HEK293 (cell line): ENCODE results near the gene NCKAP5.

Experiments used
- CTCF ChIA-PET: fragments of 350-600 bp; formaldehyde crosslinking; extraction: SDS; loops from one replicate; lab custom pipeline; 2021; ENCODE audit warnings: antibody characterized with exemption; lab: Yijun Ruan, JAX
- POLR2A ChIA-PET: fragments of 300-600 bp; formaldehyde crosslinking; extraction: SDS; loops from one replicate; lab custom pipeline; 2020; ENCODE audit warnings: antibody characterized with exemption, inconsistent platforms; lab: Yijun Ruan, JAX
- H3K27ac ChIP-seq: fragments of 200-500 bp; sonication (Bioruptor generic); 2 replicates; pipeline ENCODE4 v1.5.1; 2014; ENCODE audit warnings: low read depth, low read length, control low read depth, inconsistent platforms; ENCODE audit errors: extremely low read depth
- H3K36me3 ChIP-seq, 2 experiments: fragments of 200-500 bp in 1 of 2; sonication (Bioruptor generic) in 1 of 2; 1 replicate in 1 of 2; 2 replicates in 1 of 2; pipeline ENCODE4 v1.5.1; 2014 to 2017; ENCODE audit warnings: inconsistent platforms in 2 of 2, low read length in 2 of 2; ENCODE audit not compliant: control insufficient read depth in 2 of 2, insufficient read depth in 1 of 2
- H3K4me1 ChIP-seq: fragments of 200-500 bp; sonication (Bioruptor generic); 2 replicates; pipeline ENCODE4 v1.5.1; 2014; ENCODE audit warnings: mild to moderate bottlenecking, low read length, inconsistent platforms; ENCODE audit not compliant: control insufficient read depth, insufficient read depth
- H3K4me3 ChIP-seq: 2 replicates; pipeline ENCODE4 v1.5.1; 2011; ENCODE audit warnings: low read depth, mild to moderate bottlenecking, control low read depth, low read length, moderate library complexity
- H3K9me3 ChIP-seq: fragments of 200-500 bp; sonication (Bioruptor generic); 2 replicates; pipeline ENCODE4 v1.5.1; 2014; ENCODE audit warnings: low read depth, low read length, inconsistent platforms; ENCODE audit not compliant: control insufficient read depth, insufficient read depth
- GLI2 ChIP-seq: fragments of 450-650 bp; formaldehyde crosslinking; IDR thresholded peaks from 2 replicates; pipeline ENCODE4; 2017; ENCODE audit warnings: missing biosample characterization, missing genetic modification characterization, low read depth, borderline replicate concordance
- GLI4 ChIP-seq: fragments of 450-650 bp; formaldehyde crosslinking; IDR thresholded peaks from 2 replicates; pipeline ENCODE4 v1.5.1; 2016; ENCODE audit warnings: missing biosample characterization, missing genetic modification characterization
- IKZF3 ChIP-seq: fragments of 450-650 bp; IDR thresholded peaks from 2 replicates; pipeline ENCODE4 v1.5.0; 2018; ENCODE audit warnings: missing biosample characterization, mild to moderate bottlenecking, missing genetic modification characterization, moderate library complexity
- KLF9 ChIP-seq: fragments of 450-650 bp; formaldehyde crosslinking; IDR thresholded peaks from 2 replicates; pipeline ENCODE4 v1.5.1; 2016; ENCODE audit warnings: missing biosample characterization, missing genetic modification characterization, low read depth
- OVOL3 ChIP-seq: fragments of 450-650 bp; formaldehyde crosslinking; IDR thresholded peaks from 2 replicates; pipeline ENCODE4 v1.5.1; 2016; ENCODE audit warnings: missing biosample characterization, missing genetic modification characterization
- ZBTB17 ChIP-seq: fragments of 450-650 bp; formaldehyde crosslinking; IDR thresholded peaks from 2 replicates; pipeline ENCODE4 v1.5.1; 2016; ENCODE audit warnings: missing biosample characterization, missing genetic modification characterization
- ZBTB21 ChIP-seq: fragments of 450-650 bp; formaldehyde crosslinking; IDR thresholded peaks from 2 replicates; pipeline ENCODE4 v1.5.1; 2017; ENCODE audit warnings: missing biosample characterization, missing genetic modification characterization
- ZBTB8A ChIP-seq: fragments of 450-650 bp; formaldehyde crosslinking; IDR thresholded peaks from 2 replicates; pipeline ENCODE4 v1.5.1; 2016; ENCODE audit warnings: missing biosample characterization, missing genetic modification characterization
- ZNF112 ChIP-seq: fragments of 450-650 bp; formaldehyde crosslinking; IDR thresholded peaks from 2 replicates; pipeline ENCODE4 v1.5.0; 2017; ENCODE audit warnings: missing biosample characterization, missing genetic modification characterization
- ZNF121 ChIP-seq: fragments of 450-650 bp; formaldehyde crosslinking; IDR thresholded peaks from 2 replicates; pipeline ENCODE4 v1.5.1; 2016; ENCODE audit warnings: missing biosample characterization, missing genetic modification characterization
- ZNF2 ChIP-seq: fragments of 450-650 bp; formaldehyde crosslinking; IDR thresholded peaks from 2 replicates; pipeline ENCODE4 v1.5.1; 2016; ENCODE audit warnings: missing biosample characterization, missing genetic modification characterization
- ZNF302 ChIP-seq: fragments of 450-650 bp; formaldehyde crosslinking; IDR thresholded peaks from 2 replicates; pipeline ENCODE4 v1.5.1; 2016; ENCODE audit warnings: missing biosample characterization, missing genetic modification characterization, low read depth
- ZNF341 ChIP-seq: fragments of 450-650 bp; formaldehyde crosslinking; IDR thresholded peaks from 2 replicates; pipeline ENCODE4; 2016; ENCODE audit warnings: low read depth, missing biosample characterization, missing genetic modification characterization
- ZNF530 ChIP-seq: fragments of 450-650 bp; formaldehyde crosslinking; IDR thresholded peaks from 2 replicates; pipeline ENCODE4 v1.5.1; 2016; ENCODE audit warnings: low read depth, missing biosample characterization, missing genetic modification characterization
- ZNF544 ChIP-seq: fragments of 450-650 bp; formaldehyde crosslinking; IDR thresholded peaks from 2 replicates; pipeline ENCODE4 v1.5.0; 2017; ENCODE audit warnings: missing biosample characterization, missing genetic modification characterization
- ZNF558 ChIP-seq: fragments of 450-650 bp; formaldehyde crosslinking; IDR thresholded peaks from 2 replicates; pipeline ENCODE4 v1.5.1; 2016; ENCODE audit warnings: missing biosample characterization, missing genetic modification characterization
- ZNF596 ChIP-seq: fragments of 450-650 bp; IDR thresholded peaks from 2 replicates; pipeline ENCODE4 v1.5.0; 2018; ENCODE audit warnings: missing biosample characterization, mild to moderate bottlenecking, missing genetic modification characterization, moderate library complexity
- ZNF600 ChIP-seq: fragments of 450-650 bp; formaldehyde crosslinking; IDR thresholded peaks from 2 replicates; pipeline ENCODE4 v1.5.1; 2016; ENCODE audit warnings: missing biosample characterization, missing genetic modification characterization
- ZNF623 ChIP-seq: fragments of 450-650 bp; formaldehyde crosslinking; IDR thresholded peaks from 2 replicates; pipeline ENCODE4 v1.5.1; 2016; ENCODE audit warnings: missing biosample characterization, missing genetic modification characterization
- ZNF776 ChIP-seq: fragments of 450-650 bp; formaldehyde crosslinking; IDR thresholded peaks from 2 replicates; pipeline ENCODE4 v1.5.0; 2017; ENCODE audit warnings: missing biosample characterization, missing genetic modification characterization, borderline replicate concordance
- ZNF777 ChIP-seq: fragments of 450-650 bp; formaldehyde crosslinking; IDR thresholded peaks from 2 replicates; pipeline ENCODE4 v1.5.1; 2017; ENCODE audit warnings: missing biosample characterization, missing genetic modification characterization, borderline replicate concordance
- TF ChIP-seq, protein P1 (sequence below): fragments of 450-650 bp; formaldehyde crosslinking; IDR thresholded peaks from 2 replicates; pipeline ENCODE4 v1.5.1; 2016; ENCODE audit warnings: missing biosample characterization, missing genetic modification characterization
- TF ChIP-seq, protein P2 (sequence below): fragments of 450-650 bp; formaldehyde crosslinking; IDR thresholded peaks from 2 replicates; pipeline ENCODE4 v1.5.1; 2016; ENCODE audit warnings: missing biosample characterization, missing genetic modification characterization
- TF ChIP-seq, protein P3 (sequence below): fragments of 450-650 bp; formaldehyde crosslinking; IDR thresholded peaks from 2 replicates; pipeline ENCODE4 v1.5.1; 2016; ENCODE audit warnings: missing biosample characterization, missing genetic modification characterization, borderline replicate concordance
- TF ChIP-seq, protein P4 (sequence below): fragments of 450-650 bp; formaldehyde crosslinking; IDR thresholded peaks from 2 replicates; pipeline ENCODE4 v1.5.1; 2016; ENCODE audit warnings: missing biosample characterization, missing genetic modification characterization
- TF ChIP-seq, protein P5 (sequence below): fragments of 450-650 bp; formaldehyde crosslinking; optimal IDR thresholded peaks from 2 replicates; pipeline ENCODE3; 2016; ENCODE audit warnings: missing biosample characterization, mild to moderate bottlenecking, missing genetic modification characterization

Gene NCKAP5

DNA sequence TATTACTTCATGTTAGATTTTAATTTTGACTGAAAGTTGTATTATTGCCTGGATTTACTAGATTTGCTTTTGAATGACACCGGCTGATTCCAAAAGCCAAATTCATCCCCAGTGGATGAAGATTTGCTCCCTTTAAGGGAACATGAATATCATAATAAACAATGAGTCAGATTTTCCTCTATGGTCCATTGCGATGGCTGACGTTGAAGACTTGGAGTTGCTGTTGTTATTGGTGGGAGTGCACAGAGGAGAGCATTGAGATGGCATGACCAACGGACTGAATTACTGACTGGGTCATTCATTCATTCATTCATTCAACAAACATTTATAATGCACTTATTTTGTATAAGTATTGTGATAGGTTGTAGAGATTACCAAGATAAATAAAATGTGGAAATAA lies 864.9 kb downstream of the NCKAP5 start:
- TF ChIP-seq, protein P1, sequence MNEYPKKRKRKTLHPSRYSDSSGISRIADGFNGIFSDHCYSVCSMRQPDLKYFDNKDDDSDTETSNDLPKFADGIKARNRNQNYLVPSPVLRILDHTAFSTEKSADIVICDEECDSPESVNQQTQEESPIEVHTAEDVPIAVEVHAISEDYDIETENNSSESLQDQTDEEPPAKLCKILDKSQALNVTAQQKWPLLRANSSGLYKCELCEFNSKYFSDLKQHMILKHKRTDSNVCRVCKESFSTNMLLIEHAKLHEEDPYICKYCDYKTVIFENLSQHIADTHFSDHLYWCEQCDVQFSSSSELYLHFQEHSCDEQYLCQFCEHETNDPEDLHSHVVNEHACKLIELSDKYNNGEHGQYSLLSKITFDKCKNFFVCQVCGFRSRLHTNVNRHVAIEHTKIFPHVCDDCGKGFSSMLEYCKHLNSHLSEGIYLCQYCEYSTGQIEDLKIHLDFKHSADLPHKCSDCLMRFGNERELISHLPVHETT = no peak
- TF ChIP-seq ZBTB17 (tag by site-specific recombination) (no peak), ZNF777 (no peak), ZNF121 (tag by site-specific recombination) (no peak), GLI2 (no peak), ZNF623 (tag by site-specific recombination) (no peak), ZNF530 (tag by site-specific recombination) (no peak)
- TF ChIP-seq, protein P2, sequence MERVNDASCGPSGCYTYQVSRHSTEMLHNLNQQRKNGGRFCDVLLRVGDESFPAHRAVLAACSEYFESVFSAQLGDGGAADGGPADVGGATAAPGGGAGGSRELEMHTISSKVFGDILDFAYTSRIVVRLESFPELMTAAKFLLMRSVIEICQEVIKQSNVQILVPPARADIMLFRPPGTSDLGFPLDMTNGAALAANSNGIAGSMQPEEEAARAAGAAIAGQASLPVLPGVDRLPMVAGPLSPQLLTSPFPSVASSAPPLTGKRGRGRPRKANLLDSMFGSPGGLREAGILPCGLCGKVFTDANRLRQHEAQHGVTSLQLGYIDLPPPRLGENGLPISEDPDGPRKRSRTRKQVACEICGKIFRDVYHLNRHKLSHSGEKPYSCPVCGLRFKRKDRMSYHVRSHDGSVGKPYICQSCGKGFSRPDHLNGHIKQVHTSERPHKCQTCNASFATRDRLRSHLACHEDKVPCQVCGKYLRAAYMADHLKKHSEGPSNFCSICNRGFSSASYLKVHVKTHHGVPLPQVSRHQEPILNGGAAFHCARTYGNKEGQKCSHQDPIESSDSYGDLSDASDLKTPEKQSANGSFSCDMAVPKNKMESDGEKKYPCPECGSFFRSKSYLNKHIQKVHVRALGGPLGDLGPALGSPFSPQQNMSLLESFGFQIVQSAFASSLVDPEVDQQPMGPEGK (tag by site-specific recombination) = no peak
- TF ChIP-seq, all 188 proteins: peak for 0
- Histone ChIP-seq H3K36me3 (no peaks in the 10 kb centered on the region), H3K4me3 (no peak overlapping the region), H3K9me3 (no peaks in the 10 kb centered on the region), H3K27ac (no peak overlapping the region), H3K4me1 (no peaks in the 10 kb centered on the region)
- ChIA-PET CTCF (interaction anchor here (0.7 kb wide), 1 partner anchor 31 kb away, joined by 3 read pairs; no protein-coding TSS in a partner anchor), POLR2A (no interaction called here)

DNA sequence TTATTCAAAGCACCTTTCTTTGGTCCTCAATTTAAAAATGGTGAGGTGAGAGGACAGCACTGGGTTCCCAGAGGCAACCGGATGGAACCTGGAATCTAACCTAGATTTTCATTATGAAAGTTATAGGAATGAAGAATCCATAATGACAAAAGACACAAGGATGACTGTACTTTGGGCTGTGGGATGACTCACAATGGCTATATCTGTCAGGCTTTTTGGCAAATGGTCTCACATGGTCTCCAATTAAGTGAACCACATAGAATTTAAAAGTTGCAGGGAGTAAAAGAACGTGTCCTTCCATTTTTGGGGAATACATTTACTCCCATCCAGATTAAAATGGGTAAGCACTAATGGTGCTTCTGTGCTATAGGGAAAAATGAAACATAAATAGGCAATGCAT lies 866.5 kb downstream of the NCKAP5 start:
- Histone ChIP-seq H3K4me3 (no peak overlapping the region), H3K27ac (no peak overlapping the region), H3K4me1 (no peaks in the 10 kb centered on the region), H3K36me3 (no peaks in the 10 kb centered on the region), H3K9me3 (no peaks in the 10 kb centered on the region)
- TF ChIP-seq ZNF2 (tag by site-specific recombination) = no peak
- TF ChIP-seq ZNF341 (tag by site-specific recombination) = no peak
- TF ChIP-seq ZNF112 (tag by site-specific recombination) = no peak
- no peak for TF ChIP-seq ZNF600
- TF ChIP-seq OVOL3 (tag by site-specific recombination) = no peak
- no peak for TF ChIP-seq ZNF544 (tag by site-specific recombination)
- TF ChIP-seq ZNF596 (tag by site-specific recombination) = no peak
- no peak for TF ChIP-seq ZNF776 (tag by site-specific recombination)
- TF ChIP-seq KLF9 (tag by site-specific recombination) = no peak
- TF ChIP-seq ZNF302 = no peak
- TF ChIP-seq IKZF3 (tag by site-specific recombination) = no peak
- TF ChIP-seq ZBTB8A = no peak
- TF ChIP-seq, protein P3, sequence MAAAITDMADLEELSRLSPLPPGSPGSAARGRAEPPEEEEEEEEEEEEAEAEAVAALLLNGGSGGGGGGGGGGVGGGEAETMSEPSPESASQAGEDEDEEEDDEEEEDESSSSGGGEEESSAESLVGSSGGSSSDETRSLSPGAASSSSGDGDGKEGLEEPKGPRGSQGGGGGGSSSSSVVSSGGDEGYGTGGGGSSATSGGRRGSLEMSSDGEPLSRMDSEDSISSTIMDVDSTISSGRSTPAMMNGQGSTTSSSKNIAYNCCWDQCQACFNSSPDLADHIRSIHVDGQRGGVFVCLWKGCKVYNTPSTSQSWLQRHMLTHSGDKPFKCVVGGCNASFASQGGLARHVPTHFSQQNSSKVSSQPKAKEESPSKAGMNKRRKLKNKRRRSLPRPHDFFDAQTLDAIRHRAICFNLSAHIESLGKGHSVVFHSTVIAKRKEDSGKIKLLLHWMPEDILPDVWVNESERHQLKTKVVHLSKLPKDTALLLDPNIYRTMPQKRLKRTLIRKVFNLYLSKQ (tag by site-specific recombination) = no peak
- TF ChIP-seq GLI4 = no peak
- TF ChIP-seq, protein P4, sequence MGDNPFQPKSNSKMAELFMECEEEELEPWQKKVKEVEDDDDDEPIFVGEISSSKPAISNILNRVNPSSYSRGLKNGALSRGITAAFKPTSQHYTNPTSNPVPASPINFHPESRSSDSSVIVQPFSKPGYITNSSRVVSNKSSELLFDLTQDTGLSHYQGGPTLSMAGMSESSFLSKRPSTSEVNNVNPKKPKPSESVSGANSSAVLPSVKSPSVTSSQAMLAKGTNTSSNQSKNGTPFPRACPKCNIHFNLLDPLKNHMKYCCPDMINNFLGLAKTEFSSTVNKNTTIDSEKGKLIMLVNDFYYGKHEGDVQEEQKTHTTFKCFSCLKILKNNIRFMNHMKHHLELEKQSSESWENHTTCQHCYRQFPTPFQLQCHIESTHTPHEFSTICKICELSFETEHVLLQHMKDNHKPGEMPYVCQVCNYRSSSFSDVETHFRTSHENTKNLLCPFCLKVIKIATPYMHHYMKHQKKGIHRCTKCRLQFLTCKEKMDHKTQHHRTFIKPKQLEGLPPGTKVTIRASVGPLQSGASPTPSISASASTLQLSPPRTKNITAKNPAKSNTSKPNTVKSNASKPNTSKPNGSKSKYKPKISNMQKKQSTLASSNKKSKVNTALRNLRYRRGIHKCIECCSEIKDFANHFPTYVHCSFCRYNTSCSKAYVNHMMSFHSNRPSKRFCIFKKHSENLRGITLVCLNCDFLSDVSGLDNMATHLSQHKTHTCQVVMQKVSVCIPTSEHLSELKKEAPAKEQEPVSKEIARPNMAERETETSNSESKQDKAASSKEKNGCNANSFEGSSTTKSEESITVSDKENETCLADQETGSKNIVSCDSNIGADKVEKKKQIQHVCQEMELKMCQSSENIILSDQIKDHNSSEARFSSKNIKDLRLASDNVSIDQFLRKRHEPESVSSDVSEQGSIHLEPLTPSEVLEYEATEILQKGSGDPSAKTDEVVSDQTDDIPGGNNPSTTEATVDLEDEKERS = no peak
- TF ChIP-seq ZNF558 (tag by site-specific recombination) = no peak
- TF ChIP-seq ZBTB21 (tag by site-specific recombination) = no peak
- TF ChIP-seq, protein P5, sequence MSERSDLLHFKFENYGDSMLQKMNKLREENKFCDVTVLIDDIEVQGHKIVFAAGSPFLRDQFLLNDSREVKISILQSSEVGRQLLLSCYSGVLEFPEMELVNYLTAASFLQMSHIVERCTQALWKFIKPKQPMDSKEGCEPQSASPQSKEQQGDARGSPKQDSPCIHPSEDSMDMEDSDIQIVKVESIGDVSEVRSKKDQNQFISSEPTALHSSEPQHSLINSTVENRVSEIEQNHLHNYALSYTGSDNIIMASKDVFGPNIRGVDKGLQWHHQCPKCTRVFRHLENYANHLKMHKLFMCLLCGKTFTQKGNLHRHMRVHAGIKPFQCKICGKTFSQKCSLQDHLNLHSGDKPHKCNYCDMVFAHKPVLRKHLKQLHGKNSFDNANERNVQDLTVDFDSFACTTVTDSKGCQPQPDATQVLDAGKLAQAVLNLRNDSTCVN (tag by site-specific recombination) = no peak
- ChIA-PET CTCF (no interaction called here), POLR2A (no interaction called here)
